C4-2B (cell line): ENCODE results near the gene CD226.

Experiments used
- H3K27ac ChIP-seq: fragments of 450-650 bp; 2 replicates; pipeline ENCODE4 v1.5.1; 2017
- CTCF ChIP-seq: fragments of 450-650 bp; conservative IDR thresholded peaks from 2 replicates; pipeline ENCODE4 v1.5.1; 2017; ENCODE audit warnings: mild to moderate bottlenecking
- ZFX ChIP-seq: fragments of 450-650 bp; IDR thresholded peaks from 2 replicates; pipeline ENCODE4 v1.6.1; 2017

CD226 gene

GRCh38 chr18:69878213-69878933 is 69.3 kb downstream of the CD226 start:
- no peak overlapping the region for H3K27ac ChIP-seq

GRCh38 chr18:69876490-69876889 is 71.2 kb downstream of the CD226 start:
- H3K27ac ChIP-seq = no peak overlapping the region
- TF ChIP-seq ZFX (no peak), CTCF (no peak)

More at GRCh38 chr18:69878213-69878933, 69.3 kb downstream of the CD226 start:
- no peak for TF ChIP-seq CTCF
- no peak for TF ChIP-seq ZFX

- TF ChIP-seq ZFX (no peak), CTCF (no peak)
- no peak overlapping the region for H3K27ac ChIP-seq
These were observed 73.6 kb downstream of the CD226 start for GRCh38 chr18:69874058-69874457.

- TF ChIP-seq ZFX (no peak), CTCF (no peak)
- no peak overlapping the region for H3K27ac ChIP-seq
These were observed 75.0 kb downstream of the CD226 start for GRCh38 chr18:69872661-69873060.

- no peak for TF ChIP-seq ZFX
- TF ChIP-seq CTCF = no peak
- H3K27ac ChIP-seq = no peak overlapping the region
These were observed 76.3 kb downstream of the CD226 start for GRCh38 chr18:69871363-69871762.

GRCh38 chr18:69870736-69871135 is 76.9 kb downstream of the CD226 start:
- no peak overlapping the region for H3K27ac ChIP-seq
- TF ChIP-seq ZFX = no peak
- TF ChIP-seq CTCF = no peak

GRCh38 chr18:69866212-69866611 is 81.5 kb downstream of the CD226 start:
- TF ChIP-seq CTCF = no peak
- TF ChIP-seq ZFX = no peak
- no peak overlapping the region for H3K27ac ChIP-seq
